Activated CD4-positive, alpha-beta T cell treated with anti-CD3 and anti-CD28 coated beads, Interleukin-2, amount 10 ng/mL, durations not matched to agents 7 days and 5 days (primary cell): ENCODE measurements around the gene IGFALS. TPM values are rescaled to one million over a fixed set of nuclear protein-coding genes. Genes with fewer than 3 reads are reported as not detected.

Experiments
- CTCF ChIA-PET: fragments of 350-600 bp; sonication (Branson Sonifier 250); formaldehyde crosslinking; loops from one replicate; lab custom pipeline; 2021; ENCODE audit warnings: antibody characterized with exemption; lab: Charles Lee
- POLR2A ChIA-PET: fragments of 350-600 bp; sonication (Branson Sonifier 250); formaldehyde crosslinking; loops from one replicate; lab custom pipeline; 2021; ENCODE audit warnings: antibody characterized with exemption; lab: Charles Lee
- DNase-seq: peaks from one replicate; pipeline ENCODE4 v3.0.0-alpha.2; 2020
- H3K27ac Mint-ChIP-seq: one replicate; pipeline ENCODE4 v1.8.0; 2021; ENCODE audit warnings: mild to moderate bottlenecking, moderate library complexity, mixed read lengths
- H3K27me3 Mint-ChIP-seq: one replicate; pipeline ENCODE4 v1.8.0; 2021; ENCODE audit warnings: mixed read lengths
- H3K36me3 Mint-ChIP-seq: one replicate; pipeline ENCODE4 v1.8.0; 2021; ENCODE audit warnings: low read depth, mixed read lengths
- H3K4me1 Mint-ChIP-seq: one replicate; pipeline ENCODE4 v1.8.0; 2021; ENCODE audit warnings: mixed read lengths
- H3K4me3 Mint-ChIP-seq: one replicate; pipeline ENCODE4 v1.8.0; 2021; ENCODE audit warnings: mild to moderate bottlenecking, moderate library complexity, mixed read lengths
- H3K9me3 Mint-ChIP-seq: one replicate; pipeline ENCODE4 v1.8.0; 2021; ENCODE audit warnings: mixed read lengths
- total RNA-seq, 2 experiments: library from RNA; stranded (reverse); gene quantifications; one replicate each; pipeline ENCODE4 v1.2.3, GENCODE V29; 2021

IGFALS gene
- total RNA-seq, 2 experiments from 2014 or later, result 0.15 TPM; not detected in 1

DNA sequence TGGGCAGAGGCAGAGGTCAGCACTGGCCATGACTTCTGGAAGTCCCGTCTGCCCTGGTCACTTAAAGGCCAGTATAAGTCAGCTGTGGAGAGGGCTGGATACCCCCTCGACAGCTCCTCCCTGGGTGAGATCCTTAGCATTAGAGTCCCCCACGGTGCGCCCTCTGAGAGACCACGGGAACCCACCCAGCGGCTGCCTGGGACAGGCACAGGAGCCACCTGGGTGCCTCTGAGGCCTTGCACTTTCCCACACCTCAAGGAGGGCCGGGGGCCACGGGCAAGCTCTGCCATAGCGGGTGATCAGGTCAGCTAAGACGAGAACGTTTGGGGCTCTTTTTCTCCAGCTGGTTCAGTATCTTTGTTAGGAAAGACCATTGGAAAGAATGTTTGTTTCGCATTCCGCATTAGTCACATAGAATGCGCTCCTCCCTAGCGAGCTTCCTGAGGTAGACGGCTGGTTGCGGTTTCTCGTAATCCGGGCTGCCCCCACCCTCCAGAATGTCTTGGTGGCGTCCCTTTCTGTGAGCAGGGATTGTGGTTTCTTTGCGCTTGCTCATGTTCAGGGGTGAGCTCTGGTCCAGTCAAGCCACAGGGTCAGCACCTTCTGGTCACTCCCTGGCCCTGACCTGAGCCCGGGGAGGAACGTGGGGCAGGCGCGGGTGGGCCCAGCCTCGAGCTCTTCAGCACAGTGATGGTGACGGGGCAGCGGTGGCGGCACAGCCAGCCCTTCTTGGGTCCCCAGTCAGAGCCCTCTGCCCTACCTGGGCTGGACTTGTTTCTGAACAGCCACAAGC lies 47.4 kb downstream of the IGFALS start:
- H3K9me3 Mint-ChIP-seq, result no peaks in the 10 kb centered on the region
- H3K4me3 Mint-ChIP-seq, result no peak overlapping the region
- DNase-seq, result no peak
- CTCF ChIA-PET, result interaction anchor here (0.9 kb wide), 1 partner anchor 40 kb away, joined by 3 read pairs; the partner anchor contains the start of gene MAPK8IP3
- H3K27ac Mint-ChIP-seq, result no peak overlapping the region
- peaks cover 6% of the 10 kb centered on the region for H3K36me3 Mint-ChIP-seq
- no peaks in the 10 kb centered on the region for H3K4me1 Mint-ChIP-seq
- POLR2A ChIA-PET, result no interaction called here
- no peaks in the 10 kb centered on the region for H3K27me3 Mint-ChIP-seq

DNA sequence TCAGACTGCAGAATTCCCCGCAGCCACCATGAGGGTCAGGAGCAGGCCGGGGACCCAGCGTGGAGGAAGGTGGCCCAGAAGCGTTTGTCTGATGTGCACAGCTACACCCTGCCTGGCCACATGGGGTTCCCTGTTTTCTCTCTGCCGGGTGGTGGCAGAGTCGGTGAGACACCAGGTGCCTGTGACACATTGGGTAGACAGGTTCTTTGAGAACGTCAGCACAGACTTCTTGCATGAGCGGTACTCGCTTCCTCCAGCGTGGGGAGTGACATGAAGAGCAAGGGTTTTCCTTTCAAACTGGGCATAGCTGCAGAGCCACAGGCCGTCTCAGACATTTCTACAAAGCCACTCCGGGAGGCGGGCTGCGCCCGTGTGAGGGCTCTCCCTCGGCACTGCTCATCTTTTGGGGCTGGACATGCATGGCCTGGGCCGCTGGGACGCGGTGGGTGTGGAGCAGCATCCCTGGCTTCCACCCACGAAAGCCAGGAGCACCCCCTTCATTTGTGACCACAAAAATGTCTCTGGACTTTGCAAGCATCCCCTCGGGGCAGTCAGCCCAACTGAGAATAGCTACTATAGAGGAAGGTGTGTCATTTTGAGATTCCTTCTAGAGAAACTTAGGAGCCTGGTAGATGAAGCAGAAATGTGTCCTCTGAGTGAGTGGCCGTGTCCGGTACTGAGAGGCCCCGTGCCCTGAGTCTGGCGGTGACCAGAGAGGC lies 48.2 kb downstream of the IGFALS start:
- Mint-ChIP-seq H3K9me3 (no peaks in the 10 kb centered on the region), H3K27ac (no peak overlapping the region), H3K4me1 (no peaks in the 10 kb centered on the region), H3K4me3 (no peak overlapping the region), H3K36me3 (peaks cover 6% of the 10 kb centered on the region), H3K27me3 (no peaks in the 10 kb centered on the region)
- POLR2A ChIA-PET, result no interaction called here
- no peak for DNase-seq
- CTCF ChIA-PET, result interaction anchor here (0.9 kb wide), 1 partner anchor 39 kb away, joined by 3 read pairs; the partner anchor contains the start of gene MAPK8IP3

DNA sequence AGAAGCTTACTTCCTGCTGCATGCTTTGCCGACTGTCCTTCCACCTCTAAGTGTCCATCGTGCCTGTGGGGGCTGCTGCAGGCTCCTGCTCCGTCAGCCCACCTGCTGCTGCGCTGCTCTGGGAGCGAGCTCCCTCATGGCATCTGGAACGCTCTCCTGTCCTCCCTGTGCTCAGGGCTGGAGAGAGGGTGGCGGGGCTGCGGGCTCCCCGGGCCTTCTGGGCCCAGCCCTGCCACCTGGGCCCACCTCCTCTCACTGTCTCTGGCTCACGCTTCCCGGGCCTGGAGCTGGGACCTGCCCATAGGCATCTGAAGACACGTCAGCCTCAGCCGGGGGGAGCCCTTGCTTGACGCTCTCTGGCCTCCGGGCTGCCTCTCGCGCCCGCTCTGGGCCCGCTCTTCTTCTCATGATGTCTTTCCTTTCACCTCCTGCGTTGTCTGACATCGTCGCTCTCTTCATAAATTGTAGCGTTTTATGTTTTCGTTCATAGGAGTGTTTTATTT lies 49.1 kb downstream of the IGFALS start:
- H3K4me3 Mint-ChIP-seq, result no peak overlapping the region
- ChIA-PET CTCF (interaction anchor here (1.6 kb wide), 1 partner anchor 39 kb away, joined by 3 read pairs; the partner anchor contains the start of gene MAPK8IP3), POLR2A (no interaction called here)
- no peaks in the 10 kb centered on the region for H3K4me1 Mint-ChIP-seq
- H3K9me3 Mint-ChIP-seq, result no peaks in the 10 kb centered on the region
- H3K27ac Mint-ChIP-seq, result no peak overlapping the region
- H3K27me3 Mint-ChIP-seq, result no peaks in the 10 kb centered on the region
- peaks cover 4% of the 10 kb centered on the region for H3K36me3 Mint-ChIP-seq
- no peak for DNase-seq

DNA sequence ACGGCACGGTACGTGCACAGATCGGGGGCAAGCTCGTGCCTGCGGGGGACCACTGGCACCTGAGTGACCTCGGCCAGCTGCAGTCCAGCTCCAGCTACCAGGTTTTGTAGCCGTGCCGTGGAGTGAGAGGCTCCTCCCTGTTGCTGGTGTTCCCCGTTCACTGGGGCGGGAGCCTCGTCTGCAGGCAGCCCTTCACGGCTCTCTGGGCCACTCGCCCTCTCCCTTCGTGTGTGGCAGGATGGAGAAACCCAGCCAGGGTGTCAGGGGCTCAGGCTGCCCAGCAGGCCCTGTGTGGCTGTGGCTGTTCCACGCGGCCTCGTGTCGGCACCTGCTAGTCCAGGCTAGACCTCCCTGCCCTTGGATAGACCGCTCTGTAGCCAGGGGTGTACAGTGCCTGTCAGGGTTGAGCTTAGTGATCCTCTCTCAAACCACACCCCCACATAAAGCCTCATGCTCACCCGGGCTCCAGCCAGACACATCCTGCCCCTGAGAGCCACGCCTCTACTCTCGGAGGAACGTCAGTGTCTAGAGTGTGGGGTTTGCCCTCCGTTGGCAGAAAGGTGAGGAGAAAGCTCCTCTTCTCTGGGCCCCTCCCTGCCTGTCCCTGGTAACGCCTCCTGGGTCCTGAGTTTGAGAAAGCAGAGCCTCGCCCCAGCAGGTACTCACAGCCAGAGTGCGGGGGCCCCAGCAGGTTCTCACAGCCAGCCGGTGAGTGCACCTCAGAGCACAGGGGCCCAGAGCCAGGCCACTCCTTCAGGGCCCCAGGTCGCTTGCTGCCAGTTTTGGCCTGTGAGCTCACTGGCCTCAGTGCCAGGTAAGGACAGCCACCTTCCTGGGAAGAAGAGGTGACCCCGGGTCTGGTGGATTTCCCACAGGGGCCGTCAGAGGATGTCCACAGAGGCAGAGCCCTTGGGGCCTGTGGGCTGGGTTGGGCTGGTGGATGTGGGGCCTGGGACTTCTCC lies 49.8 kb downstream of the IGFALS start:
- Mint-ChIP-seq H3K9me3 (no peaks in the 10 kb centered on the region), H3K4me3 (no peak overlapping the region), H3K36me3 (peaks cover 4% of the 10 kb centered on the region), H3K27ac (no peak overlapping the region), H3K4me1 (no peaks in the 10 kb centered on the region), H3K27me3 (no peaks in the 10 kb centered on the region)
- DNase-seq, result no peak
- CTCF ChIA-PET, result interaction anchor here (1.6 kb wide), 1 partner anchor 38 kb away, joined by 3 read pairs; the partner anchor contains the start of gene MAPK8IP3
- POLR2A ChIA-PET, result no interaction called here

DNA sequence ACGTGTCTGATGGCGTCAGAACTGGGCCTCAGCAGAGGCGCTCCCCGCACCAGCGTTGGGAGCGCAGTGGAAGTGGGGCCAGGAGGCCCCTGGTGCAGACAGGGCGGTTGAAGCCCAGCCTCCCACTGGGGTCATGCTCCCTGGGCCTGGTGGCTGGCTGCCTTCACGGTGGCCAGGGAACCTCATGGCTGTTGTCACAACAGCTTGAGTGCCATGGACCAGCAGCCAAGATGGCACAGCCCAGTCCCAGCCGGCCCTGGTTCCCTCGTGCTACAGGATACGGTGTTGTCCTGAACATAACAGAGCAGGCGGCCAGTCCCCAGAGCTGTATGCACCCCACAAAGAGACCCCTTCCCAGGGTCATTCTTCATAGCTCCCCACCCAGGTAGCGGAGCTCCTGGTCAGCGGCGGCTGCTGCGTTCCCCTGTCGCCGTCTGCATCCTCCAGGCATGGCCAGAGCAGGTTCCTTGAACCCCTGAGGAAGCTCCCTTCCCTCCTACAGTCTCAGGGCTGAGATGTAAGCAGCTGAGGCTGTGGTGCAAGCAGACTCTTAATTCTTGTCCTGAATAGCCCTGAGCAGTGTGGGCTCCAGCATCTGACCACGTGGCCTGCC lies 51.8 kb downstream of the IGFALS start:
- no peak for DNase-seq
- no peaks in the 10 kb centered on the region for H3K4me1 Mint-ChIP-seq
- no peaks in the 10 kb centered on the region for H3K27me3 Mint-ChIP-seq
- H3K27ac Mint-ChIP-seq, result no peak overlapping the region
- no peak overlapping the region for H3K4me3 Mint-ChIP-seq
- no peaks in the 10 kb centered on the region for H3K9me3 Mint-ChIP-seq
- CTCF ChIA-PET, result interaction anchor here (1.2 kb wide), 1 partner anchor 36 kb away, joined by 5 read pairs; the partner anchor contains the start of gene MAPK8IP3
- H3K36me3 Mint-ChIP-seq, result peaks cover 2% of the 10 kb centered on the region
- POLR2A ChIA-PET, result no interaction called here

DNA sequence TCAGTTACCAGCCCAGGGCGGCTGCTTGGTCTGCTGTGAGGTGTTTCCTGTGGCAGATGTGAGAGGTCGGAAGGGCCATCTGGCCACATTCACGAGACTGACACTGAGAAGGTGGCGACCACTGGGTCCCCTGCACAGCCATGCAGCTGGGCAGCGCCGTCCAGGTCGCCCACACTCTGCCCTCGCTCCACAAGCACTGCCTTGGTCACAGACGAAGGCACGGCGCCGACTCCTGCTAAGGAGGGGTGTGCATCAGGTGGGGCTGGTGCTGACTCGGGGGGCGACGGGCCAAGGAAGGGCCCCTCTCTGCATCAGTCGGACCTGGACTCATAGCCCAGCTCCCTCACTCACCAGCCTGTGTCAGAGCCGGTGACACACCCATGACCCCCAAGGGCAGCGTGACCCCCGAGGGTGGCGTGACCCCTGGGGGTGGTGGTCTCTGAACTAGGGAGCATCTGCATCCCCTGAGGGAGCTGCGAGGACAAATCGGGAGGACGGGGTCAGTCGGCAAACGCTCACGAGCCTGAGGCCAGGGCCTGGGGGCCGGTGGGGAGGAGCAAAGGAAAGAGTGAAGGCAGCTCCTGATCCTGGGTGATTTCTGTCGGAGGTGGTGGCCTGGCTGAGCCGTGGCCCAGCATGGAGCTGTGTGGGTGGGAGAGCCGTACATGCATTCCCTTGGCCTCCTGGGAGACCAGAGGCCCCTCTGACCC lies 52.6 kb downstream of the IGFALS start:
- H3K27ac Mint-ChIP-seq, result no peak overlapping the region
- no peaks in the 10 kb centered on the region for H3K9me3 Mint-ChIP-seq
- no peaks in the 10 kb centered on the region for H3K4me1 Mint-ChIP-seq
- H3K27me3 Mint-ChIP-seq, result no peaks in the 10 kb centered on the region
- H3K4me3 Mint-ChIP-seq, result no peak overlapping the region
- DNase-seq, result no peak
- H3K36me3 Mint-ChIP-seq, result peaks cover 2% of the 10 kb centered on the region
- POLR2A ChIA-PET, result no interaction called here
- CTCF ChIA-PET, result interaction anchor here (1.2 kb wide), 1 partner anchor 35 kb away, joined by 5 read pairs; the partner anchor contains the start of gene MAPK8IP3

Other genes starting within 250 kb of the IGFALS start
- gene IFT140, start 181.6 kb downstream of the IGFALS start, total RNA-seq, result 1 to 10 TPM; 9.3 TPM
- gene CRAMP1, start 181.3 kb downstream of the IGFALS start, total RNA-seq, result 10 to 100 TPM; 25.6 to 27.4 TPM
- 10 to 100 TPM; 56.5 to 65.2 TPM for gene JPT2, start 115.4 kb downstream of the IGFALS start, total RNA-seq
- gene MAPK8IP3, start 87.5 kb downstream of the IGFALS start, total RNA-seq, result 100 to 1,000 TPM; 101 to 108 TPM
- 10 to 100 TPM; 31.3 to 47.4 TPM for gene NME3, start 22.2 kb downstream of the IGFALS start, total RNA-seq
- 10 to 100 TPM; 28.7 to 33.4 TPM for gene EME2, start 20.9 kb downstream of the IGFALS start, total RNA-seq
- 100 to 1,000 TPM in 1 of 2 experiments, 10 to 100 TPM in 1; 93.6 to 105 TPM for gene MRPS34, start 20.6 kb downstream of the IGFALS start, total RNA-seq
- 10 to 100 TPM; 38.0 to 42.9 TPM for gene SPSB3, start 11.1 kb downstream of the IGFALS start, total RNA-seq
- gene NUBP2, start 10.7 kb downstream of the IGFALS start, total RNA-seq, result 10 to 100 TPM; 40.2 to 53.8 TPM
- 10 to 100 TPM; 34.9 to 45.6 TPM for gene HAGH, start 33.1 kb upstream of the IGFALS start, total RNA-seq
- gene FAHD1, start 33.5 kb upstream of the IGFALS start, total RNA-seq, result 10 to 100 TPM; 11.3 to 12.9 TPM
- gene MEIOB, start 78.5 kb upstream of the IGFALS start, total RNA-seq, result not detected
- gene HS3ST6, start 124.7 kb upstream of the IGFALS start, total RNA-seq, result not detected
- 10 to 100 TPM; 12.8 to 13.6 TPM for gene MSRB1, start 149.5 kb upstream of the IGFALS start, total RNA-seq
- gene RPL3L, start 161.0 kb upstream of the IGFALS start, total RNA-seq, result not detected
- gene NDUFB10, start 165.8 kb upstream of the IGFALS start, total RNA-seq, result 100 to 1,000 TPM; 103 to 125 TPM
- gene RPS2, start 171.1 kb upstream of the IGFALS start, total RNA-seq, result 1,000 to 10,000 TPM; 2,564 to 2,882 TPM
- gene RNF151, start 173.2 kb upstream of the IGFALS start, total RNA-seq, result not detected
- 10 to 100 TPM; 26.1 to 27.0 TPM for gene TBL3, start 178.3 kb upstream of the IGFALS start, total RNA-seq
- under 1 TPM; 0.87 to 0.89 TPM for gene NOXO1, start 187.8 kb upstream of the IGFALS start, total RNA-seq
- gene GFER, start 190.5 kb upstream of the IGFALS start, total RNA-seq, result 10 to 100 TPM; 23.8 to 25.2 TPM
- 1 to 10 TPM; 1.3 to 1.9 TPM for gene SYNGR3, start 196.3 kb upstream of the IGFALS start, total RNA-seq
- 10 to 100 TPM; 56.3 to 56.5 TPM for gene ZNF598, start 216.1 kb upstream of the IGFALS start, total RNA-seq
- under 1 TPM; 0.42 to 0.69 TPM for gene NPW, start 226.1 kb upstream of the IGFALS start, total RNA-seq
- 1 to 10 TPM; 1.1 to 1.4 TPM for gene NHERF2, start 233.2 kb upstream of the IGFALS start, total RNA-seq